Measurements from ENCODE around the gene PRKX. TPM values are rescaled to one million over a fixed set of nuclear protein-coding genes. Genes with fewer than 3 reads are reported as not detected.

The PRKX gene
- total and polyA plus RNA-seq, 2 experiments from 2014 or later: 12.1 to 18.2 TPM

DNA sequence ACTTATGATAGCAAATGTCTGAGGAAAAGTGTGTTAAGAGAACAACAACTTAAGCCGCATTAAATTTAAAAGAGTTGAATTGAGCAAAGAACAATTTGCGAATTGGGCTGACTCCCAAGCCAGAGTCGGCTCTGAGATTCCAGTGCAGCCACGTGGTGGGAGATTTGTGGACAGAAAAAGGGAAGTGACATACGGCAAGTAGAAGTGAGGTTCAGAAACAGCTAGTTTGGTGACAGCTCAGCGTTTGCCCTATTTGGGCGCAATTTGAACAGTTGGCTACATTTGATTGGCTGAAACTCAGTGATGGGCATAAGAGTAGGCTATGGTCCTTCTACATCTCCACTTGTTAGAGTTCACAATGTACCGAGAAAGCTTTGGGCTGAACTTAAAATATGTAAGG, 124.0 kb downstream of the PRKX start:
- Histone ChIP-seq H3K9me3 (ENCODE audit: low read depth) (no peaks in the 10 kb centered on the region), H3K4me3 (no peak overlapping the region), H4K20me1 (ENCODE audit: insufficient read depth, poor library complexity, severe bottlenecking) (no peaks in the 10 kb centered on the region), H3K27me3 (no peaks in the 10 kb centered on the region), H3K27ac (no peak overlapping the region), H3K9me2 (replicated peaks; ENCODE audit: insufficient read depth) (no peaks in the 10 kb centered on the region), H2AFZ (no peak overlapping the region), H3K36me3 (replicated peaks; ENCODE audit: insufficient read depth, low read depth) (no peaks in the 10 kb centered on the region), H3K79me2 (no peaks in the 10 kb centered on the region), H3K4me1 (ENCODE audit: insufficient read depth) (no peaks in the 10 kb centered on the region), H3K4me2 (no peak overlapping the region)
- TF ChIP-seq, protein P1, sequence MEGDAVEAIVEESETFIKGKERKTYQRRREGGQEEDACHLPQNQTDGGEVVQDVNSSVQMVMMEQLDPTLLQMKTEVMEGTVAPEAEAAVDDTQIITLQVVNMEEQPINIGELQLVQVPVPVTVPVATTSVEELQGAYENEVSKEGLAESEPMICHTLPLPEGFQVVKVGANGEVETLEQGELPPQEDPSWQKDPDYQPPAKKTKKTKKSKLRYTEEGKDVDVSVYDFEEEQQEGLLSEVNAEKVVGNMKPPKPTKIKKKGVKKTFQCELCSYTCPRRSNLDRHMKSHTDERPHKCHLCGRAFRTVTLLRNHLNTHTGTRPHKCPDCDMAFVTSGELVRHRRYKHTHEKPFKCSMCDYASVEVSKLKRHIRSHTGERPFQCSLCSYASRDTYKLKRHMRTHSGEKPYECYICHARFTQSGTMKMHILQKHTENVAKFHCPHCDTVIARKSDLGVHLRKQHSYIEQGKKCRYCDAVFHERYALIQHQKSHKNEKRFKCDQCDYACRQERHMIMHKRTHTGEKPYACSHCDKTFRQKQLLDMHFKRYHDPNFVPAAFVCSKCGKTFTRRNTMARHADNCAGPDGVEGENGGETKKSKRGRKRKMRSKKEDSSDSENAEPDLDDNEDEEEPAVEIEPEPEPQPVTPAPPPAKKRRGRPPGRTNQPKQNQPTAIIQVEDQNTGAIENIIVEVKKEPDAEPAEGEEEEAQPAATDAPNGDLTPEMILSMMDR (IDR thresholded peaks at IDR 0.05; ENCODE audit: poor library complexity): no peak
- TF ChIP-seq EZH2phosphoT487 (IDR thresholded peaks at IDR 0.05; ENCODE audit: low read depth, severe bottlenecking, unreplicated experiment): no peak
- no peak for TF ChIP-seq EZH2 (IDR thresholded peaks at IDR 0.05; ENCODE audit: borderline replicate concordance)
- no peak for DNase-seq (ENCODE audit: low spot score)
- 87% methylated on average over 8 of the region's 8 CpGs for WGBS (ENCODE audit: low lambda C conversion rate, missing lambda C conversion rate)

DNA sequence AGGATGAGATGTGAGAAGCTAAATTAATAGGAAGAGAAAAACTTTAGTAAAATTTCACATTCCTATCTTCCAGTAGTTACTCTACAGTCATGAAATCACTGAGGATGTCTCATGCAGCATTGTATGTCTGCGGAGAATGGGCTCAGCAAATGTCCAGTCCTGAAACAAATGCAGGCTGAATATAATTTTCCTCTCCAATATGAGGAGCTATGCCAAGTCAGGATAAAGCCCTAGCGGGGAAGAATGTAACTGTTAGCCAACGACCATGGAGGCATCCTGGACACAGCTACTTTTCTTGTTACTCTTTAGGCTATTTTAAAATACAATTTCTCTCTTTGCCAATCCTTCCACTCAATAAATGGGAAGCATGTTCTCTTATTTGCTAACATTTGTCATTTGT, 127.7 kb downstream of the PRKX start:
- Histone ChIP-seq H4K20me1 (ENCODE audit: insufficient read depth, poor library complexity, severe bottlenecking) (no peaks in the 10 kb centered on the region), H3K9me2 (replicated peaks; ENCODE audit: insufficient read depth) (no peaks in the 10 kb centered on the region), H3K36me3 (replicated peaks; ENCODE audit: insufficient read depth, low read depth) (no peaks in the 10 kb centered on the region), H3K27ac (no peak overlapping the region), H3K27me3 (no peaks in the 10 kb centered on the region), H2AFZ (no peak overlapping the region), H3K9me3 (ENCODE audit: low read depth) (no peaks in the 10 kb centered on the region), H3K4me3 (no peak overlapping the region), H3K79me2 (no peaks in the 10 kb centered on the region), H3K4me1 (ENCODE audit: insufficient read depth) (no peaks in the 10 kb centered on the region), H3K4me2 (no peak overlapping the region)
- 76% methylated on average over 3 of the region's 3 CpGs for WGBS (ENCODE audit: low lambda C conversion rate, missing lambda C conversion rate)
- no peak for TF ChIP-seq EZH2 (IDR thresholded peaks at IDR 0.05; ENCODE audit: borderline replicate concordance)
- no peak for TF ChIP-seq EZH2phosphoT487 (IDR thresholded peaks at IDR 0.05; ENCODE audit: low read depth, severe bottlenecking, unreplicated experiment)
- TF ChIP-seq, protein P1 (IDR thresholded peaks at IDR 0.05; ENCODE audit: poor library complexity): no peak
- no peak for DNase-seq (ENCODE audit: low spot score)

DNA sequence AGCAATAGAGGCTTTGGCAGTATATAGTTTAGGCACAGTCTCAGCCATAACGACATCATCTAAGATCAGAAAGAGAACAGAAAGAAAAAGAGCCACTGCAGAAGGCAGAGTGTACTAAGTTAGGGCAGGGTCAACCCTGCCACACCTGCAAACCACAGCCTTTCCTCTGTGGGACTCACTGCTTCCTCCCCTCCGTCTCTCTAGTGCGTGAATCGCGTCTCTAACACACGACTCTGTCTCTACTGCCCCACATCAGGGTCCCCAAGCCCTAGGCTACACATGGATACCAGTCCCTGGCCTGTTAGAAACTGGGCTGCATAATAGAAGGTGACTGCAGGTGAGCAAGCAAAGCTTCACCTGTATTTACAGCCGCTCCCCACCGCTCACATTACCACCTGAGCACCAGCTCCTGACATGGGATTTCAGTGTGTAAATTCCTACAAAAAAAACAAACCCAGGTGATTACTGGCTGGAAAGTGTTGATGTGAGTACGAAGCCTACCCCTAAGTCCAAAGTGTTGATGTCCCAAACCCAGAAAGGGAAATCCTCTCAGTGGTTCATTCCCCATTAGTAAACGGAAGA, 128.9 kb downstream of the PRKX start:
- no peak overlapping the region for H2AFZ ChIP-seq
- 80% methylated on average over 10 of the region's 10 CpGs for WGBS (ENCODE audit: low lambda C conversion rate, missing lambda C conversion rate)
- no peak overlapping the region for H3K4me2 ChIP-seq
- H4K20me1 ChIP-seq (ENCODE audit: insufficient read depth, poor library complexity, severe bottlenecking): no peaks in the 10 kb centered on the region
- no peak overlapping the region for H3K27ac ChIP-seq
- H3K36me3 ChIP-seq (replicated peaks; ENCODE audit: insufficient read depth, low read depth): no peaks in the 10 kb centered on the region
- H3K27me3 ChIP-seq: no peaks in the 10 kb centered on the region
- no peaks in the 10 kb centered on the region for H3K9me2 ChIP-seq (replicated peaks; ENCODE audit: insufficient read depth)
- no peaks in the 10 kb centered on the region for H3K79me2 ChIP-seq
- H3K4me1 ChIP-seq (ENCODE audit: insufficient read depth): no peaks in the 10 kb centered on the region
- TF ChIP-seq, protein P1 (IDR thresholded peaks at IDR 0.05; ENCODE audit: poor library complexity): no peak
- no peak for TF ChIP-seq EZH2phosphoT487 (IDR thresholded peaks at IDR 0.05; ENCODE audit: low read depth, severe bottlenecking, unreplicated experiment)
- no peak for TF ChIP-seq EZH2 (IDR thresholded peaks at IDR 0.05; ENCODE audit: borderline replicate concordance)
- no peak overlapping the region for H3K4me3 ChIP-seq
- no peaks in the 10 kb centered on the region for H3K9me3 ChIP-seq (ENCODE audit: low read depth)
- DNase-seq (ENCODE audit: low spot score): no peak

DNA sequence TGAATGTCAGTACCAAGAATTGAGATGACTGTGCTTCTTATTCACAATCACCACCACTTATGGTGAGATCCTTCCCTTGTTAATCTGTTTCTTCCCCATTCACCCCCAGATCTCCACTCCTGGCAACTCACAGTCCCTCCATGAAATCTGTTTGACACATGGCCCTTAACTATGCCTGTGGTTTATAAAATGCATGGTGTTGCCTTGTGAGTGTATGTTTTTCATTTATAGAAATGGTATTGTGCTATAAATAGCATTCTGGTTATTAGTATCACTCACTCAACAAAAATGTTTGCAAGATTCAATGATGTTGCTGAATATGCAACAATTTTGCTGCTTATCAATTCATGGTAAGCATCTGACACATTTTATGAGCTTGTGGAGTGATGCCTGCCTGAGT, 131.0 kb downstream of the PRKX start:
- Histone ChIP-seq H2AFZ (no peak overlapping the region), H3K9me2 (replicated peaks; ENCODE audit: insufficient read depth) (no peaks in the 10 kb centered on the region), H3K4me1 (ENCODE audit: insufficient read depth) (no peaks in the 10 kb centered on the region), H3K36me3 (replicated peaks; ENCODE audit: insufficient read depth, low read depth) (no peaks in the 10 kb centered on the region), H3K27ac (no peak overlapping the region), H3K4me3 (no peak overlapping the region), H3K27me3 (no peaks in the 10 kb centered on the region), H3K4me2 (no peak overlapping the region), H3K79me2 (no peaks in the 10 kb centered on the region), H3K9me3 (ENCODE audit: low read depth) (no peaks in the 10 kb centered on the region), H4K20me1 (ENCODE audit: insufficient read depth, poor library complexity, severe bottlenecking) (no peaks in the 10 kb centered on the region)
- no peak for DNase-seq (ENCODE audit: low spot score)
- TF ChIP-seq EZH2 (IDR thresholded peaks at IDR 0.05; ENCODE audit: borderline replicate concordance) (no peak), EZH2phosphoT487 (IDR thresholded peaks at IDR 0.05; ENCODE audit: low read depth, severe bottlenecking, unreplicated experiment) (no peak)
- TF ChIP-seq, protein P1 (IDR thresholded peaks at IDR 0.05; ENCODE audit: poor library complexity): no peak

All from hepatocyte (in vitro differentiated cells).